GM19328 (cell line): ENCODE results near the gene CELSR1.
"Not testable (repeated sequence)": the region's sequence is repeated elsewhere in the genome, so short reads cannot be mapped to it uniquely, and the experiment has no call there.

Experiments used
- ATAC-seq: cut with Tn5 transposase; IDR thresholded peaks from one replicate; pipeline ENCODE4 v1.9.1; 2021; ENCODE audit warnings: mild to moderate bottlenecking, moderate library complexity; ENCODE audit not compliant: unreplicated experiment

The CELSR1 gene

GRCh38 chr22:46486996-46487717 is 50.3 kb downstream of the CELSR1 start:
- ATAC-seq = no peak

DNA sequence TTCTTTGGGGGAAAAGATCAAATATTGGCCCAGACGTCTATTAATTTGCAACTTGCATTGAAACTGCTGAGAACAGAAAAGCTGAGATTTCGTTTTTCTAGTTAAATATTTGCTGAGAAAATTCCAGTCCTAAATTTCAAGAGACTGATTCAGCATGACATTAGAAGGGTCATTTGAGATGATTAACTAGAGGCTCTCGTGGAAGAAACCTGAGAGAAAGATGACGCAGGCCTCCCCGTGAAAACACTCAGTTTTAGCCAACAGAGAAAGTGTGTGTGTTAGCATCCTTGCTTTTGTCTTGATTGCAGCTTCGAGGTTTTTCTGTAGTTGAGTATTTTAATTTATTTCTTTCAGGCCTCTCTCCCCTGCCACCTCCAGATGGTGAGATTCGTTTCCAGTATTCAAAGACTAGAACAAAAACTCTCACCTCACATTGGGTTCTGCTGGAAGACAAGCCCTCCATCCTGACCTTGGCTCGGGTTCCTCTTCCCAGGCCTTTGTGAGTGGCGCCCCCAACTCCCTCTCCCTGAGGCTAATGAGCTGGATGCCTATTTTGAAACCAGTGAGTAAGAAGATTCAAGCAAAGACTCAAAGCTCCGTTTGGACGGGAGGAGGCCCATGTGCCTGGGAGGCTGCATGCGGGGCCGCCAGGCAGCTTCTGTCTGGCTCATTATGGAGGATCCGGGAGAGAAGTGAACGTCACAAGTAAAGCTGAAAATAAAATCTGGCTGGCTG is 52.4 kb downstream of the CELSR1 start:
- ATAC-seq = no peak

- ATAC-seq = no peak
Observed at GRCh38 chr22:46484156-46484860, 53.1 kb downstream of the CELSR1 start.

DNA sequence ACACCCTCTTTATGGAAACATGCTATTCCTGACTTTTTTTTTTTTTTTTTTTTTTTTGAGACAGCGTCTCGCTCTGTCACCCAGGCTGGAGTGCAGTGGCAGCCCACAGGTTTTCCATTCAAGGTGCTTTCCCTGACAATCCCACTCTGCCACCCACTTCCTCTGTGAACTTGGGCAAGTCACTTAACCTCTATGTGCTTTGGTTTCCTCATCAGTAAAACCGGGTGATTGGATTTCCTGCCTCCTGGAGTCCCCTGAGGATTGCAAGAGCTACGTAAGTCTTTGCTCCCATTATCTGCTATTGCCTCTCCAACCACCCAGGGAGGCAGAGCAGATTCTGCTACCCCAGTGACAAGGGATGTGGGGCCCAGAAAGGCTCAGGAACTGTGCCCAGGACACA is 54.1 kb downstream of the CELSR1 start:
- ATAC-seq = no peak

DNA sequence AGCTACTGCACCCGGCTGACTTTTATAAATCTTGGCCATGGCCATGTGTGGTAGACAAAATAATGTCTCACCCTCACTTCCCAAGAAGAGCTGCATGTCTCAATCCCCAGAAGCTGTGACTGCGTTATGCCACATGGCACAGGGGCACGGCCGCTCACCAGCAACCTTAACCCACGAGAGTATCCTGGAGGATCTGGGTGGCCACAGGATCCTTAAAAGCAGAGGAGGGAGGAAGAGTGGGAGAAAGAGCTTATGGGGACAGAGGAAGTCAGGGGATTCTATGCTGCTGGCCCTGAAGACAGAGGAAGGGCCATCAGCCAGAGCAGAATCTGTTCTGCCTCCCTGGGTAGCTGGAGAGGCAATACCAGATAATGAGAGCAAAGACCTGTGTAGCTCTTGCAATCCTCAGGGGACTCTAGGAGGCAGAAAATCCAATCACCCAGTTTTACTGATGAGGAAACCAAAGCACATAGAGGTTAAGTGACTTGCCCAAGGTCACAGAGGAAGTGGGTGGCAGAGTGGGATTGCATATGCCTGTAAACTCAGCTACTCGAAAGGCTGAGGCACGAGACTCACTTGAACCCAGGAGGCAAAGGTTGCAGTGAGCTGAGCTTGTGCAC is 55.3 kb downstream of the CELSR1 start:
- ATAC-seq = no peak

- no peak for ATAC-seq
Observed at GRCh38 chr22:46481386-46481785, 56.0 kb downstream of the CELSR1 start.

- ATAC-seq = no peak
Observed at GRCh38 chr22:46480396-46480795, 57.0 kb downstream of the CELSR1 start.

DNA sequence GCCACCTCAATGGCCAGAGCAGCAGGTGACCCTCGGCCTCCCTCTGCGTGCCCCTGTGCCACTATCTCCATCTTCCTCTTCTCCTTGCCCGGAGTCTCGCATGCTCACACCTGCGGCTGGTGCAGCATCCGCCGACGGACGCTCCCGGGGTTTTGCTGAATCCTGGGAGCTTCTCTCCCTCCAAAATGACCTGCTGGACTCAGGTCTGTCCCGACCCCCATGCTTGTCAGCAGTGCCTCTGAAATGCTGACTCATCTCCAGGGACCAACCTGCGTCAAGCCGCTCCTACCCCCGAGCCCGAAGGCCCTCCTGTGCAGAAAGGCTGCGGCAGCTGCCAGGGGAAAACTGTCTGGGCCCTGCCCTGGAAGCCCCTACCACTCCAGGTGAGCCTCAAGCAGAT is 58.4 kb downstream of the CELSR1 start:
- no peak for ATAC-seq

GRCh38 chr22:46478083-46478551 is 59.3 kb downstream of the CELSR1 start:
- ATAC-seq = no peak

- ATAC-seq = no peak
Observed at GRCh38 chr22:46476547-46476941, 60.9 kb downstream of the CELSR1 start.

DNA sequence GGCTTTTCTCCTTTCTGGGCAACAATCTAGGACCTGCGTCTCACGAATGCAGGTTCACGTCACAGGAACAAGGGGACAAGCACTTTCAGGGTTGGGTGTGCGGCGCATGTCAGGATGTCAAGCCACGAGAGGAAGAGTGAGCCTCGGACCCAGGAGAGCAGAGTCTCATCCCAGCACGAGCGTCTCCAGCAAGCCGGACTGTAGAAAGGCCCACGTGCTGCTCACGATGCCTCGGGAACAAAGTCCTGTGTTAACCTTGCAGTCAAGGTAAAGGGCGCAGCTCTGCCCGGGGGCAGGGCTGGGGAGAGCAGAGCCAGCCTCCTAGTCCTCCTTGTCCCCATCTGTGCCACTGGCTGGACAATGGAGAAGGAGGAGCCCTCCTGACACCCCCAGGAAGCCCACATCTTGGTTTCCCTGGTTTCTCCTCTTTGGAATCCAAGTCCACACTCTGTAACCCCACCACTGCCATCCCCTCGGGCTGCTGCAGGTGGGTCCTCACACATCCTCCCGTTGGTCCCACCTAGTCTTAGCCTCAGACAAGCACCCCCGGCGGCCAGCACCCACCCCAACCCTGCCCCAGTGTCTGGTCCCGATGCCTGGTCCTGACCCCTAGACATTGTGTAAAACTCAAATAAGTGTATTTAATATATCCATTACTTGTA is 63.4 kb downstream of the CELSR1 start:
- no peak for ATAC-seq

DNA sequence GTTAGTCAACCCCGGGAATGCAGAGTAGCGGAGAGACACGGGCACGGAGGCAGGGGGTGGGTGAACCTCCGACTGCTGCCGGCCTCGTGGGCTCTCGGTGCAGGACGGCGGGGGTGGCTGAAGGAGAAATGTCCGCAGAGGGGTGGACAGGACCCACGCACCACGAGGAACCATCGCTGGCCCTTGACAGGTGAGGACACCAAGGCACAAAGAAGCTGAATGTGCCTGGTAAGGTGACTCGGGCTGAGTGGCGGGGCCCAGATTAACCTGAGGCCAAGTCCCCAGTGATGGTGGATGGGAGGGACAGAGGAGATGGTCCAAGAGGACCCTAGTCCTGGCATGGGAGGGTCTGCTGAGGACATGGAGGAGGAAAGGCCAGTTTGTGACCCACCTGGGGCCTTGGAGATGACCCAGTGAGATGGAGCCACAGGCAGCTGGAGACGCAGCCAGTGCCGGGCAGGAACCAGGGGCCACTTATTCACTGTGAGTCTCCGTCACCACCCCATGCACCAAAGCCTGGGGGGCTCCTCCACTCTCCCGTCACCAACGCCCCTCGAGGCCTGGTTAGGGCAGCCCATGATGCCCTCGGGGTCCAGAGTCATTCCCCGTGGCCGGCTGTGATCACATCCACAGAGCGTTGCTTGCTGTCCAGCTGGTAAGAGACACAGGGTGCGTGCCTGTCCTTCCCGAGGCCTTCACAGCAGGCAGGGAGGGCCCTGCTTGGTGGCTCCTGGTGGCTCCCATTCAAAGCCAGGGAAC is 64.2 kb downstream of the CELSR1 start:
- no peak for ATAC-seq

- ATAC-seq = no peak
Observed at GRCh38 chr22:46472722-46473016, 64.8 kb downstream of the CELSR1 start.

DNA sequence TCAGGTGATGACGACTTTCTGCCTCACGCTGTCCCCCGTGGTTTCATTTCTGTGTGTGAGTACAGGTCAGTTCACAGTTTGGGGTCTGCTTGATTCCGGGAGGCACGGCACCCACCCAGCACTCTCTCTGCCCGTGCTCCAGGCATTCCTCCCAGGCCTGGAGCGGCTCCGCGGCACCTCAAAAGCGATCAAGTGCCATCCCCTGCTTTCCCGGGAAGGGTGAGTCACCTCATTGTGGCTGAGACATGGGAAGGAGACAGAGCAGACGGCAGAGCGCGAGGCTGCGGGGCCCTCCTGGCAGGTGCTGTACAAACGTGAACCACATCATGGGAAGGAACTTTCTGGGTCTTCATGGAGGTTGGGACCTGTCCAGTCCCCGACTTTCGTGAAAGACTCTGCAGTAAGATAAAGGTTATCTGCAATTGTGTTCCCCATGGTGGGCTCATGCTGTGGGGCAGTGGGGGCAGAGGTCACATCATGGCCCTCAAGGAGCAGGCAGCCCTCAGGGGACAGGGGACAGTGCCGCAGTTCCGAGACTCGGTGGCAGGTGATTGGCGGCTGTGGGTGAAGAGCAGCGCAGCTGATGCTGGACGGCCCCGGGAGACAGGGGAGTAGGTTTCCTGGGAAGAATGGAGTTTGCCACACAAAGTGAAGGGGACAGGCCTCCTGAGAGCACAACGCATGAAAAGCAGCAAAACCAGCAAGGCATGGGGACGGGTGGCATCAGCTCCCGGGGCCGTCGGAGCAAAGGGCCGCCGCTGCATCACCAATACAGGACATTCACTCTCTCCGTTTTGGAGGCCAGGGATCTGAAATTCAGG is 65.3 kb downstream of the CELSR1 start:
- no peak for ATAC-seq

- not testable (repeated sequence) for ATAC-seq
Observed at GRCh38 chr22:46471330-46471729, 66.1 kb downstream of the CELSR1 start.

GRCh38 chr22:46469711-46470110 is 67.7 kb downstream of the CELSR1 start:
- no peak for ATAC-seq

DNA sequence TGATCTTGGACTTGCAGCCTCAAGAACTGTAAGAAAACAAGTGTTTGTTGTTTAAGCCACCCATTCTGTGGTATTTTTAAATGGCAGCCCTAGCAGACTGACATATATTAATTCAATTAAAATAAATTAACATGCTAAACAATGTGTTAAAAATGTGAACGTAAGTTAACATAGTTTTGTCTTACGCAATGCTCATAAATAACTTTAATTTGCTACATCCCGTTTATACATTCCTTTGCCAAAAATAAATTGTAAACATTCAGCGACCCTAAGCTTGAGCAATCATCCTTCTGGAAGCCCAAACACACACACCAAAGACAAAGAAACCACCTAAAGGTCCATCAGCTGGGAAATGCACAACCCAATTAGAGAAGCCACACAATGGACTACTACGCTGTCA is 70.4 kb downstream of the CELSR1 start:
- ATAC-seq = no peak

GRCh38 chr22:46466255-46466676 is 71.2 kb downstream of the CELSR1 start:
- ATAC-seq = no peak

GRCh38 chr22:46465793-46466192 is 71.6 kb downstream of the CELSR1 start:
- no peak for ATAC-seq
